DND-41 (cell line): ENCODE results near the gene GTSE1.

Experiments
- ATAC-seq: fragments of 200-7000 bp; cut with Tn5 transposase; 3 replicates; pipeline ENCODE4 v1.9.1; 2021; ENCODE audit warnings: low read depth; ENCODE audit not compliant: insufficient read depth
- DNase-seq: peaks from one replicate; pipeline ENCODE4 v3.0.0-alpha.2; 2020
- H2AFZ ChIP-seq: 2 replicates; pipeline ENCODE4 v1.6.0; 2012; ENCODE audit warnings: low read depth, low read length
- H3K27ac ChIP-seq: 2 replicates; pipeline ENCODE4 v1.5.1; 2012; ENCODE audit warnings: low read length, inconsistent platforms
- H3K27me3 ChIP-seq: fragments of 200-600 bp; sonication (generic); 2 replicates; pipeline ENCODE4 v1.6.0; 2012; ENCODE audit warnings: low read length, mild to moderate bottlenecking, inconsistent platforms; ENCODE audit not compliant: insufficient read depth, poor library complexity
- H3K36me3 ChIP-seq: 2 replicates; pipeline ENCODE4 v1.5.1; 2012; ENCODE audit warnings: low read length, inconsistent platforms; ENCODE audit not compliant: insufficient read depth
- H3K4me1 ChIP-seq: 2 replicates; pipeline ENCODE4 v1.5.1; 2012; ENCODE audit warnings: mild to moderate bottlenecking, low read length; ENCODE audit not compliant: insufficient read depth
- H3K4me2 ChIP-seq: 2 replicates; pipeline ENCODE4 v1.6.0; 2012; ENCODE audit warnings: mild to moderate bottlenecking, moderate library complexity, low read length, inconsistent platforms; ENCODE audit not compliant: insufficient read depth
- H3K4me3 ChIP-seq, 2 experiments: fragments of 200-600 bp in 1 of 2; shearing (Covaris generic) in 1 of 2; 2 replicates each; pipeline ENCODE4 v1.5.1; 2012 to 2016; ENCODE audit warnings: inconsistent platforms in 2 of 2, low read length in 2 of 2, mild to moderate bottlenecking in 2 of 2, low read depth in 1 of 2, moderate library complexity in 1 of 2
- H3K79me2 ChIP-seq: 2 replicates; pipeline ENCODE4 v1.6.0; 2012; ENCODE audit warnings: low read length, inconsistent platforms; ENCODE audit not compliant: insufficient read depth
- H3K9ac ChIP-seq: 2 replicates; pipeline ENCODE4 v1.6.0; 2012; ENCODE audit warnings: low read depth, mild to moderate bottlenecking, inconsistent platforms, low read length, moderate library complexity
- H3K9me3 ChIP-seq: 2 replicates; pipeline ENCODE4 v1.5.1; 2012; ENCODE audit warnings: low read length, moderate library complexity, mild to moderate bottlenecking, inconsistent platforms; ENCODE audit not compliant: insufficient read depth, severe bottlenecking
- H4K20me1 ChIP-seq: 2 replicates; pipeline ENCODE4 v1.6.0; 2012; ENCODE audit warnings: low read length; ENCODE audit not compliant: insufficient read depth
- CTCF ChIP-seq: IDR thresholded peaks from 2 replicates; pipeline ENCODE4 v1.5.1; 2012; ENCODE audit warnings: borderline replicate concordance, low read length, moderate library complexity, mild to moderate bottlenecking; ENCODE audit not compliant: poor library complexity, severe bottlenecking; ENCODE audit errors: extremely low read depth
- EZH2 ChIP-seq: IDR thresholded peaks from 3 replicates; pipeline ENCODE4 v1.6.1; 2012; ENCODE audit warnings: borderline replicate concordance, low read depth, mild to moderate bottlenecking, moderate library complexity, low read length, inconsistent platforms; ENCODE audit not compliant: severe bottlenecking

The GTSE1 gene

GRCh38 chr22:46293577-46294260 lies 3.0 kb upstream of the GTSE1 start:
- DNase-seq (peak; percentile 65), ATAC-seq (0 out of 3 replicates have a peak, but pooled peaks have one; percentile 9)
- Histone ChIP-seq H3K4me1 (peaks cover 27% of the 10 kb centered on the region), H3K27ac (0 out of 2 replicates have a peak overlapping the region, but pooled peaks have one; percentile 22), H3K79me2 (peaks cover 31% of the 10 kb centered on the region), H3K9ac (no peak overlapping the region), H2AFZ (no peak overlapping the region), H3K9me3 (no peaks in the 10 kb centered on the region), H4K20me1 (peaks cover 4% of the 10 kb centered on the region; the same call in 1 of the 2 replicates), H3K4me2 (no peak overlapping the region), H3K36me3 (peaks cover 49% of the 10 kb centered on the region), H3K4me3 (no peak overlapping the region), H3K27me3 (no peaks in the 10 kb centered on the region)
- TF ChIP-seq EZH2, result no peak
- TF ChIP-seq CTCF, result no peak

DNA sequence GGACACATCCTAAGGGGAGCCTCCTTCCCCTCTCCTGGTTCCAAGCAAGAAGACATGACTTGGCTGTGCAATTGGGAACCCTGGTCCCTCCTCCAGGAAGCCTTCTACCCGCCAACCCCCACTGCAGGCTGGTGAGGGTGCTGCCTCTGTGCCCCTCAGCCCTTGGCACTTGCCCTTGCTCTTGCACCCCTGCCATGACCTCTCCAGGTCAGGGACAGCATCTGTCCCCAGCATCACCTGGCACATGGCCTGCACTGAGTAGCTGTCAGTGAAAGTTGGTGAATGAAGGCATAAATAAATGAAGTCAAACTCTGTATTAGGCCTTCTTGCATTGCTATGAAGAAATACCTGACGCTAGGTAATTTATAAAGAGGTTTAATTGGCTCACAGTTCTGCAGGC lies 1.9 kb upstream of the GTSE1 start:
- TF ChIP-seq CTCF (no peak), EZH2 (no peak)
- Histone ChIP-seq H3K27me3 (no peaks in the 10 kb centered on the region), H3K9me3 (no peaks in the 10 kb centered on the region), H3K9ac (no peak overlapping the region), H4K20me1 (peaks cover 9% of the 10 kb centered on the region; the same call in 1 of the 2 replicates), H3K4me1 (peaks cover 36% of the 10 kb centered on the region), H3K79me2 (peaks cover 41% of the 10 kb centered on the region), H3K27ac (peak overlapping the region; percentile 94; the same call in 1 of the 2 replicates), H3K4me2 (0 out of 2 replicates have a peak overlapping the region, but pooled peaks have one; percentile 85), H3K4me3 (no peak overlapping the region), H2AFZ (no peak overlapping the region), H3K36me3 (peaks cover 55% of the 10 kb centered on the region)
- ATAC-seq (no peak), DNase-seq (no peak)

DNA sequence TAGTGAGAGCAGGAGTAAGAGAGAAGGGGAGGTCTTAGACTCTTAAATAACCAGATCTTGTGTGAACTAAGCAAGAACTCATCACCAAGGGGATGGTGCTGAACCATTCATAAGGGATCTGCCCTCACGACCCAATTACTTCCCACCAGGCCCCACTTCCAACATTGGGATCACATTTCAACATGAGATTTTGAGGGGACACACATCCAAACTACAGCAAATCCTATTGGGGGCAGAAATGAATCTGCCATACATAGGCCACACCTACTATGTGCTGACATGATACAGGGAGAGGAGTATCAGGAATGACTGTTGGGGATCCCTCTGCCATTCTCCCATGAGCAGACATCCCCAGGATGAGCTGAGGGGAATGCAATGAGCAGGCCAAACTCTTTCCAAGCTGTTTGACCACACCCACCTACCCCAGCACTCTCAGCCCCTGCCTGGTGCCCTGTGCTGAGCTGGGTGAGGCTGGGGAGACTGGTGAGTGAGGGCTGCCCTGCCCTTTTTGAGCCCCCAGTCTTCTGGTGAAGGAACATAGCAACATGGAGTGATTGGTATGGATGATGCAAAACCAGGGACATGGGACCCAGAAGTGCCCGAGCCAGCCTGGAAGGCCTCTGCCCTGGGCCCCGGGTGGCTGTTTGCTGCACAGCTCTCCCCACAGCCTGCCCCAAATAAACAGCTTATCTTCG lies 1.2 kb upstream of the GTSE1 start:
- H3K4me1 ChIP-seq, result peaks cover 43% of the 10 kb centered on the region
- peak overlapping the region; percentile 46 to 93; a peak in 3 of 4 replicates for H3K4me3 ChIP-seq
- H3K9ac ChIP-seq, result peak overlapping the region; percentile 93
- peaks cover 55% of the 10 kb centered on the region for H3K36me3 ChIP-seq
- DNase-seq, result no peak
- peak overlapping the region; percentile 85 for H3K4me2 ChIP-seq
- ATAC-seq, result no peak
- H3K79me2 ChIP-seq, result peaks cover 47% of the 10 kb centered on the region
- peaks cover 13% of the 10 kb centered on the region for H4K20me1 ChIP-seq
- H3K9me3 ChIP-seq, result no peaks in the 10 kb centered on the region
- no peaks in the 10 kb centered on the region for H3K27me3 ChIP-seq
- peak overlapping the region; percentile 84 for H2AFZ ChIP-seq
- H3K27ac ChIP-seq, result peak overlapping the region; percentile 94
- TF ChIP-seq EZH2, result no peak
- TF ChIP-seq CTCF, result no peak
